HG03521 (cell line): Measurements from ENCODE around the gene KCNC3.

Experiments
- ATAC-seq: cut with Tn5 transposase; IDR thresholded peaks from one replicate; pipeline ENCODE4 v1.9.1; 2021; ENCODE audit warnings: mild to moderate bottlenecking, moderate library complexity; ENCODE audit not compliant: unreplicated experiment

Gene KCNC3

DNA sequence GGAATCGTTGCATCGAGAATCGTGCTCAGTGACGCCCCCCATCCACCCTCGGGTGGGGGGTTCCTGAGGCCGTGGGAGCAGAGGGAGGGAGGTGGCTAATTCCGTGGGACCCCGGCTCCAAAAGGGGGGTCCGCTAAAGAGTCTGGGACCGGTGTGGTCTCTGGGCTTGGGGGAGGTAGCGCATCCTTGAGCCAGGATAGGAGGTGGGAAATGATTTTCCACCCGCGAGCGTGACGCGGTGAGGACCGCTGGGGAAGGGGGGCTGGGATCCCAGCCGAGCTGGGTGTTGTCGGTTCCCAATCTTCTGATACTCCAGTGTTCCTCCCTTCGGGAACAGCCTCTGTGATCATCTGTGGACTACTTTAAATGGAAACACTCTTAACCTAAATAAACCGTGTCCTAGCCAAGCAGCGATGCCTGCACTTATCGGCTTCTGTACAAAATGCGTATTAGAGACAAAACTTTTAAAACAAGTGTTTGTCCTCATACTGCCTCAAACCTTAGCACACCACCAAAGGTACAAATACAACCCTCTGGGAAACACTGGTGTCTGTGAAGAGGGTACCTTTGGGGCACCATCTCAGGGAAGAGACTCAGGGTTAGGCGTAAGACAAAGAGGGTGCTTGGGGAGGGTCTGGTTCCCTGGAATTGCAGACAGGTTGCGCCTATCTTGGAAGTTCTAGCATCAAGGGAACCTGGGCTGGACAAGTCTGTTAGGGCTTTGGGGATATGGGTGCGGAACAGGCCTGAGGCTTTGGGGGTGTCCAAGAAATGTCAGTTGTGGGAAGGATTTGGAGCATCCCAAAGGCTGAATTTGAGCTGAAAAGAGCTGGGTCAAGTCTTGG, 16.0 kb downstream of the KCNC3 start:
- ATAC-seq = no peak

DNA sequence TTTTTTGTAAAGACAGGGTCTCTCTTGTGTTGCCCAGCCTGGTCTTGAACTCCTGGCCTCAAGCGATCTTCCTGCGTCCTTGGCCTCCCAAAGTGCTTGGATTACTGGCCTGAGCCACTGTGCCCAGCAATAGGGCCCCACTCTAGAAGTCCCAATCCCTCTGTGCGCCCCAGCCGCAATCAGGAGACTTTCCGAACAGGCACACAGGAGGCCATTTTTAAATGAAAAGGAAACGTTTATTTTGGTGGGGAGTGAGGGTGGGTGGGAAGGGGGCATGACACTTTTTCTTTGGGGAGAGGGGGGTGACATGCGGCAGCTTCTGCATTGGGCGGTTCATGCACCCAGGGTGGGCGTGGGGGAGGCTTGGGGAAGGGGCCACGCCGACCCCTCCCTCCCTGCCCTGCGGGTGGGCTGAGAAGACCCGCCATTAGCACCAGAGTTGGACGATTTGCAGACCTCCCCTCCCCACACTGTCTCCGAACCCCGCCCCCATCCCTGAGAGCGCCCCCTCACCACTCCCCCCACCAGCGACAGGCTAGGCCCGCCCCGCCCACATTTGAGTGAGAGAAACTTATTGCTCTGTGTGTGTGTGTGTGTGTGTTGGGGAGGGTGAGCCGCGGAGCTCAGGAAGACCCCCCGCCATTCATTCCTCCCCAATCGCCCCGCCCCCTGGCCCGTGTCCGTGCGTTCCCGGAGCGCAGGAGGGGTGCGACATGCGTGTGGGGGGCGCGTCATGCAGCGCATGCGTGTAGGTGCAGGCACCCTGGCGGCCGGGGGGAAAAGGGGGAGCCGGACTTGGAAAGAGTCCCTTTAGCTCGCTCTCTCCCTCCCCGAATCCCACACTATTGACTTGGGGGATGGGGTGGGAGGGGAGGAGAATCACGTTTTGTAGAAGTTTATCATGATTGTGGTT, 17.2 kb downstream of the KCNC3 start:
- no peak for ATAC-seq

DNA sequence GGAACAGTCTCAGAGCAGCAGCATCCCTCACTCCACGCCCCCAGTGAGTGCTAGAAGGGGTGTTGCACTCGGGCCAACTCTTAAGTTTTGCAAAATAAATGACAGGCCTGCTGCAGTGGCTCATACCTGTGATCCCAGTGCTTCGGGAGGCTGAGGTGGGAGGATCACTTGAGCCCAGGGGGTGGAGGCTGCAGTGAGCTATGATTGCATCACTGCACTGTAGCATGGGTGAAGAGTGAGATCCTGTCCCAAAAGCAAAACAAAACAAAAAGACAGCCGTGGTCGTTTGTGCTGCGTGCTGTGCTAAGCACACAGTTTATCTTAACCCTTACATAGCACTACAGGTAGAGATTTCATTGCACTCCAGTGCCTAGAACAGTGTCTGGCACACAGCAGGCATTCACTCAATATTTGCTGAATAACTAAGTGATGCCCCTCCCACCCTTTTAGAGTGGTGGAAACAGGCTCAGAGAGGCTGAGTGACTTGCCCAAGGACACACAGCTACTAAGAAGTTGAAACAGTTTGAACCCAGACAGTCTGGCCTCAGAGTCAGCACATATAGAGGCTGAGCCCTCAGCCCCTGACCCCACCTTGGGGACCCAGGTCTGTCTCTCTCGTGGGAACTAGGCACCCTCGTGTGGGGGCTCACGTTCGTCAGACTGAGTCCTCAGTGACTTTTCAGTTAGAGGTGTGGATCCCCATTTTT, 18.3 kb downstream of the KCNC3 start:
- no peak for ATAC-seq

DNA sequence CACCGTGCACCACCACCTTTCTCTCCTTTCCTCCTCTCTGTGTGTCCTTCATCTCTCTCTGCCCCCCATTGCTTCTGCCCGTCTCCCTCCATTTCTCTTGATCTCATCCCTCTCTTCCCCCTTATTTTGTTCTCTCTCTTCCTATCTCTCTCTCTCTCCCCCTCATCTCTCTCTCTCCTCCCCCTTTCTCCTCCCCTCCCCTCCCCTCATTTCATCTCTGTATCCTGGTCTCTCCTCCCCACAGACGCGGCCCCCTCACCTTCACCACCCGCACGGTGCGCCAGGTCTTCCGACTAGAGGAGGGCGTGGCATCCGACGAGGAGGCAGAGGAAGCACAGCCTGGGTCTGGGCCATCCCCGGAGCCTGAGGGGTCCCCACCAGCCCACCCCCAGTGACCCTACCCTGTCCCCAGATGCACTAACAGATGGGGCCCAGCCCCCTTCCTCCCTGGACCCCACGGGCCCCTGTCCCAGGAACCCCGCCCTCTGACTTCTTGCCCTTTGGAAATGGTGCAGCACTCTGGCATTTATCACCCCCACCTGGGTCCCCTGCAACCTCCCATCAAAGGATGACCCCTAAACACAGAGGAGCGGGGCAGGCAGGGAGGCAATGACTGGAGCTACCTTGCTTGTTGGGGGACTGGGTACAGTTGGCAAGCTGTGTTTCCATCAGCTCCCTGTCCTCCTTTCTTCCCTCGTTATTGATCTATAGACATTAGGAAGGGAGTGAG, 19.6 kb downstream of the KCNC3 start:
- ATAC-seq = no peak

DNA sequence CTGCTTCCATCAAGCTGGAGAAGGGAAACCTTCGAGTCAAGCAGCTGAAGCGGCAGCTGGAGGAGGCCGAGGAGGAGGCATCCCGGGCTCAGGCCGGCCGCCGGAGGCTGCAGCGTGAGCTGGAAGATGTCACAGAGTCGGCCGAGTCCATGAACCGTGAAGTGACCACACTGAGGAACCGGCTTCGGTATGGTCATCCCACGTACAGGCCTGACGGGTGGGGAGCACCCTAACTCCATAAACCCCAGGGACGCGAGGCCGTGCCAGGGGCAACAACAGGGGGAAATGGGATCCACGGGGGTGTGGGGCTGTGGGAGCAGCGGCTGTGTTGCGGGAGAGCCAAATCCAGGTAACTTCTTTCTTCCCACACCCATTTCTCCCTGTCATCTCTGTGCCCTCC, 20.2 kb downstream of the KCNC3 start:
- ATAC-seq = no peak

DNA sequence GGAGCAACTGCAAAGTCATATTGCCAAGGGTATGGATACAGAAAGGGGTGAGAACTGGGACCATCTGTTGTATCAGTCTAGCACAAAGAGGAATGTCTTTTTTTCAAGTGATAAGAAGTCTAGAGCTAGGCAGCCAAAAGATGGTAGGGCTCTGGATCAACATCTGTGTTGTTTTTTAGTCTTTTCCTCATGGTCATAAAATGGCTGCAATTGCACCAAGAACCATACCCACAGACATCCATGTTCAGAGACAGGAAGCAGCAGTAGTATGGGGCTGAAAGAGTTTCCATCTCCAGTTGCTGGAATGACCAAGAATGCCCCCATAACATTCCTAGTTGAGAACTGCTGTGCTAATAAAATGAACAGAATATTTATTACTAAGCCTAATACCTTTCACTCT, 25.6 kb downstream of the KCNC3 start:
- ATAC-seq = no peak

DNA sequence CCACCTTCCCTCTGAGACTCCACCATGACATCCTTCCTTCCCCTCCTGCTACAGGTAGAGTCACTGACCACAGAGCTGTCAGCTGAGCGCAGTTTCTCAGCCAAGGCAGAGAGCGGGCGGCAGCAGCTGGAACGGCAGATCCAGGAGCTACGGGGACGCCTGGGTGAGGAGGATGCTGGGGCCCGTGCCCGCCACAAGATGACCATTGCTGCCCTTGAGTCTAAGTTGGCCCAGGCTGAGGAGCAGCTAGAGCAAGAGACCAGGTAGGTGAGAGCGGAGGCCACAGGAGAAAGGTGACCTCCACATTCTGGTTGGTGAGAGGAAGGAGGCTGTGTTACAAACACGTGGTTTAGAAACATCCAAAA, 27.6 kb downstream of the KCNC3 start:
- no peak for ATAC-seq

DNA sequence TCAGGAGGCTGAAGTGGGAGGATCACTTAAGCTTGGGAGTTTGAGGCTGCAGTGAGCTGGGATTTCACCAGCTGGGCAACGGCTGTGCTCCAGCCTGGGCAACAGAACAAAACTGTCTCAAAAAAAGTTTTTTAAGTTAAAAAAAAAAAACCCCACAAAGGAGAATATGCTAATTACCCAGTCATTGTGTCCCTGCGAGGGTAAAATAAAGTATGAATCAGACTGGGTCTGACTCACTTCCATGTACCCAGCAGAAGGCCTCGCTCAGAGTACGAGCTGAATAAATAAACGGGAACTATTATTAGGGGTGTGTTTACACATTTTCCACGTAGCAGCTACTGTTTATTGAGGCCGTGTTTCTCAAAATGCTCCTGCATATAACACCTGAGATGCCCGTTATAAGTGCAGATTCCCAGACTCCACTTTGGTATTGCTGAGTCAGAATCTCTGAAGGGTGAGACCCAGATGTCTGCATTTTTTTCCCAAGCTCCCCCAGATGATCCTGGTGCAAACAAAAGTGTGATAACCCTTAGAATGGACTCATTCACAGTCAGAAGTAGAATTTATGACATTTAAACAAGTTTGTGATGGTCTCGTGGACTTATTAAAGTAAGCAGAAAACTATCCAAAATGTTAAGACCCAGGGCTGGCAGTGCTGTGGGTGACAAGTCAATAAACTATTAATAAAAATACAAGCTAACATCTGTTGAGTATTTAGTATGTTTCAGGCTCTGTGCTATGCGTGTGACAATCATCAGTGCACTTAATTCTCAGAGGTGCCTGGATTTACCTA, 28.2 kb downstream of the KCNC3 start:
- ATAC-seq = no peak

DNA sequence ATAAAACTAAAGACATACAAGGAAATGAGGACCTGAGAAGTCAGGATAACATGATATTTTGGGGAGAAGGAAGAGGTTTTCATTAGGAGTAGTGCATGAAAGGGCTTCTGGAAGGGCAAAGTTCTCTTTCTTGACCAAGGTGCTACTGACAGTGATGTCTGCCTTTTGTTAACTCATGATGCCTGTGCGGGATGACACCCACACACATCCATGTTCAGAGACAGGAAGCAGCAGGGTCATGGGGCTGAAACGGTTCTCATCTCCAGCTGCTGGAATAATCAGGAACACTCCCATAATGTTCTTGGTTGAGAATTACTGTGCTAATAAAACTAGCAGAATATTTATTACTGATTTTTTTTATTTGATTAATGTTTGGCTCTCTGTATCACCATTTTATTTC, 29.1 kb downstream of the KCNC3 start:
- no peak for ATAC-seq

DNA sequence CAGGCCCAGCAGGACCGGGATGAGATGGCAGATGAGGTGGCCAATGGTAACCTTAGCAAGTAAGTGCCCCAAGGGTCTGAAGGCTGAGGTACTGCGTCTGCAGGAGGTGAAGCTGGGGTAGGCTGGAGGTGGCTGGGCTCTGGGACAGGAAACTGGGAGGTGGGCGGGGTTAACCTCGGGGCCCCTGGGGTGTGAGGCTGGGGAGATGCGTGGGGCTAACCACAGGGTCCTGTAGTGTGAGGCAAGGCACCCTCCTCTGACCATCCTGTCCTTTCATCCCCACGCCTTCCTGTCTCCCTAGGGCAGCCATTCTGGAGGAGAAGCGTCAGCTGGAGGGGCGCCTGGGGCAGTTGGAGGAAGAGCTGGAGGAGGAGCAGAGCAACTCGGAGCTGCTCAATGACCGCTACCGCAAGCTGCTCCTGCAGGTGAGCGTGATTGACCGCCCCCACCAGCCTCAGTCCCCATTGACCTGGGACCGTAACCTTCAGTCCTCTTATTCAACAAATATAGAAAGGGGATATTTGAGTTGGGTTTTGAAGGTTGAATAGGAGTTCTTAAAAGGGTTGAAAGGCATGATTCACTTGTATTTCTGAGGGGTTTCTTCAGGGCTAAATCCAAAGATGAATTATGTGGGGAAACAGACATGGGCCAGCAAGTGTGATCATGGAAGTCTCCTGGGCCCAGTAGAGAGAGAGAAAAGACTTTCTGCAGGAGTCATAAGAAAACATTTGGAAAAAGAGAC, 35.7 kb downstream of the KCNC3 start:
- ATAC-seq = no peak

DNA sequence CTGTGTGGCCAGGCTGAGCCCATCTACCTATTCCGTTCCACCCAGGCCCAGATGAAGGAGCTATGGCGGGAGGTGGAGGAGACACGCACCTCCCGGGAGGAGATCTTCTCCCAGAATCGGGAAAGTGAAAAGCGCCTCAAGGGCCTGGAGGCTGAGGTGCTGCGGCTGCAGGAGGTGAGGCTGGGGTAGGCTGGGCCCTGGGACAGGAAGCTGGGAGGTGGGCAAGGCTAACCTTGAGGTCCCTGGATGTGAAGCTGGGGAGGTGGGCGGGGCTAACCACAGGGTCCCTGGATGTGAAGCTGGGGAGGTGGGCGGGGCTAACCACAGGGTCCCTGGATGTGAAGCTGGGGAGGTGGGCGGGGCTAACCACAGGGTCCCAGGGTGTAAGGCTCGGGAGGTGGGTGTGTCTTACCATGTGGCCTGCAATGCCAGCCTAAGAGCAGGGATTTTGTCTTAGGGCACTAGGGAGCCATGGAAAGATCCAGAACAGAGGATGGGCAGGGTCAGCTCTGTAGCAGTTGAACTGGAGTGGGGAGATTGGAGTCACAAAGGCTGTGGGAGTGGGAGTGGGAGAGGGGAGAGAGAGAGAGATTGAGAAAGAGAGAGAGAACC, 36.9 kb downstream of the KCNC3 start:
- ATAC-seq = no peak

DNA sequence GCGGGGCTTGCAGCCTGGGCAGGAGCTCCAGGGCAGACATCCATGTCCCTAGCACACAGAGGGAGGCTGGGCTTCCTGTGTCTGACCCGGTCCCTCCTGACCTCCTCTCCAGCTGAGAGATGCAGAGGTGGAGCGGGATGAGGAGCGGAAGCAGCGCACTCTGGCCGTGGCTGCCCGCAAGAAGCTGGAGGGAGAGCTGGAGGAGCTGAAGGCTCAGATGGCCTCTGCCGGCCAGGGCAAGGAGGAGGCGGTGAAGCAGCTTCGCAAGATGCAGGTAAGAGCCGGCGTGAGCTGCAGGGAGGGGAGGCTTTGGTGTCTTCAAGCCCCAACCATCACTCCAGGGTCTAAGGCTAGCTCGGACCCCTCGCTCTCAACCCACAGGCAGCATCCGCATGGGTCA, 38.4 kb downstream of the KCNC3 start:
- ATAC-seq = no peak

DNA sequence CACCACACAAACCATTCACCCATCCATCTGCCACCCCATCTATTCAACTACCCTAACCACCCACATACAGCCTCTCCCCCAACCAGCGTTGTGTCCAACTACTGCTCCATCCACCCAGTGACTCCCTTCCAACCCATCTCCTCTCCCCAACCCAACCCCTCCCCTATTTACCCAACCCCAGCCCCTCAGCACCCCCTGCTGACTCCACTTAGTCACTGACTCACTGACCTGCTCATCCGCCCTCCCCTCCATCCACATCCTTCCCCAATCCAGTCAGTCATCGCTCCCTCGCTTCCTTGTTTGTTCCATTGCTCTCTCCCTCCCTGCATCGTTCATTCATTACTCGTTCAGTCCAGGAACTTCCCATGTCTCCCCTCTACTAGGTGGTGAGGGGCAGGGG, 39.2 kb downstream of the KCNC3 start:
- ATAC-seq = no peak

DNA sequence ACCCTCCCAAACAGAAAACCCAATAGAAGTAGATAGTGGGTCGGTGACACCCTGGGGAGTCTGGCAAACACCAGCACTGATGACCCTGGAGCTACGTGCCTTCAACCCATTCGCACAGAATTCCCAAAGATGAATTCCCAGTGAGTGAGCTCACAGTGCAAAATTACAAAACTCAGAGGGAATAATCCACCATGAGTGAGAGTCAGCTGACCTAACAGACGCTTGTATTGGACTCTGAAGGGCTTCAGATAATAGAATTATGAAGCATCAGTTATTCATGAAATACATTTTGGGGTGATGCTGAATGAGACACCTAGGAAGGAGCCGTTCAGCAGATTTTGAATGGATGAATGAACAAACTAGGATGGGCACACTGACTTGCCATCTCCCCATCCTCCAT, 40.2 kb downstream of the KCNC3 start:
- no peak for ATAC-seq

DNA sequence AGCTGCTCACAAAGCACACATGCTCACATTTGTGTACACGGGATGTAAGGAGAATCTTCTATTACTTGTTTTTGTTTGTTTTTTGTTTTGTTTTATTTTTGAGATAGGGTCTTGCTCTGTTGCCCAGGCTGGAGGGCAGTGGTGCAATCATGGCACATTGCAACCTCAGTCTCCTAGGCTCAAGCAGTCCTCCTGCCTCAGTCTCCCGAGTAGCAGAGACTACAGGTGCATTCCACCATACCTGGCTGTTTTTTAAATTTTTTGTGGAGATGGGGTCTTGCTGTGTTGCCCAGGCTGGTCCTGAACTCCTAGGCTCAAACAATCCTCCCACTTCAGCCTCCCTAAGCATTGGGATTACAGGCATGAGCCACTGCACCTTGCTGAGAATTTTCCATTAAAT, 41.8 kb downstream of the KCNC3 start:
- ATAC-seq = no peak

DNA sequence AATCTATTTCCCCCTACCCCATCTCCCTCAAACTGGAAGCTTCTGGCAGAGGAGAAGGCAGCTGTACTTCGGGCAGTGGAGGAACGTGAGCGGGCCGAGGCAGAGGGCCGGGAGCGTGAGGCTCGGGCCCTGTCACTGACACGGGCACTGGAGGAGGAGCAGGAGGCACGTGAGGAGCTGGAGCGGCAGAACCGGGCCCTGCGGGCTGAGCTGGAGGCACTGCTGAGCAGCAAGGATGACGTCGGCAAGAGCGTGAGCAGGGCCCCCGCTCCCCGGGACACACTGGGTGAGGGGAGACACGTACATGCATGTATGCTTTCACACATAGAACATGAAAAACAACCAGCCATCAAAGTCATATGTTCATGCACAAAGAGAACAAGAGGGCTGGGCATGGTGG, 42.7 kb downstream of the KCNC3 start:
- ATAC-seq = no peak

DNA sequence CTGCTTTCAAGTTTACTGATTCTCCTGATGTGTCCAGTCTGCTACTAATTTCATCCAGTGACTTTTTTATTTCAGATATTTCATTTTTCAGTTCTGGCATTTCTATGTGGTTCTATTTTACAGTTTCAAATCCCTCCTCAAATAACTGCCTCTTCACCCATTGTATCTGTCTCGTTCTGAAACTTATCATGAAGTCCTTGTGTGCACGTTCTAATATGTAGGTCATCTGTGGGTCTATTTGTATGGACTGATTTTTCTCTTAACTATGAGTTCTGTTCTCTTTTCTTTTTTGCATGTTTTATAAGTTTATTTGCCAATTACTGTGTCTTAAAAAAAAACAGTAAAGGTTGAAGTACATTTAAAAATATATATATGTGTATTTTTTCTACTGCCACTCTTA, 43.3 kb downstream of the KCNC3 start:
- no peak for ATAC-seq

DNA sequence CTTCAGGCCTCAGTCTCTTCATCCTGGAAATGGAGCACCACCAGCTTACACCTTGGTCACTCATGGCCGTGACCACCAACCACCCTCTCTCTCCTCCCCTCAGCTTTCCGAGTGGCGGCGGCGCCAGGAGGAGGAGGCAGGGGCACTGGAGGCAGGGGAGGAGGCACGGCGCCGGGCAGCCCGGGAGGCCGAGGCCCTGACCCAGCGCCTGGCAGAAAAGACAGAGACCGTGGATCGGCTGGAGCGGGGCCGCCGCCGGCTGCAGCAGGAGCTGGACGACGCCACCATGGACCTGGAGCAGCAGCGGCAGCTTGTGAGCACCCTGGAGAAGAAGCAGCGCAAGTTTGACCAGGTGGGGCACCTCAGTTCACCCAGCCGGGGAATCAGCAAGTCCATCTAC, 47.7 kb downstream of the KCNC3 start:
- ATAC-seq = no peak

DNA sequence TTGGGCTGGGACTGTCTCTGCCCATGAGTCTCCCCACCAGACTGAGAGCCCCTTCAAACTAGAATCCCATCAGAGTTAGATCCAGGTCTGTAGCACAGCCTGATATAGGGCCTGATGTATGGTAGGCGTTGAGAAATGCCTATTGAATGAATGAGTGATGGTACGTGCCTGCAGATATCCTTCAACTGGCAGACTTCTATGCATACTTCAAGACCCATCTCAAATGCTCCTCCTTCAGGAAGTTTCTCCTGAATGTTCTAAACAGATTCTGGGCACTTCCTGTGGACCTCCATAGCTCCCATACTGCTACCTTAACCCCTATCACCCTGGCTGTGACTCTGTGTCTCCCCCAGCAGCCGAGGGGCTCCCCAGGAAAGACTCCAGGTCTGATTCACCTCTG, 48.2 kb downstream of the KCNC3 start:
- no peak for ATAC-seq
